Muscle layer of colon (tissue), 2 donors: ENCODE measurements around the gene GNE.
A peak's percentile ranks its signal among the peaks of the same experiment; 100 is the strongest.

ENCODE experiments used
- H3K27ac ChIP-seq: one replicate; pipeline ENCODE4 v1.7.0; 2013; ENCODE audit warnings: low read depth, mild to moderate bottlenecking, low read length, moderate library complexity
- H3K27me3 ChIP-seq, 2 donors: one replicate each; pipeline ENCODE4 v1.7.0; 2013; ENCODE audit warnings: low read length in 2 of 2, mild to moderate bottlenecking in 2 of 2; ENCODE audit not compliant: insufficient read depth in 2 of 2, control insufficient read depth in 1 of 2
- H3K36me3 ChIP-seq: one replicate; pipeline ENCODE4 v1.7.0; 2013; ENCODE audit warnings: mild to moderate bottlenecking, low read length; ENCODE audit not compliant: insufficient read depth
- H3K4me1 ChIP-seq: one replicate; pipeline ENCODE4 v1.7.0; 2013; ENCODE audit warnings: mild to moderate bottlenecking, low read length; ENCODE audit not compliant: insufficient read depth
- H3K4me3 ChIP-seq, 2 donors: one replicate each; pipeline ENCODE4 v1.7.0; 2013; ENCODE audit warnings: low read length in 2 of 2, low read depth in 1 of 2, mild to moderate bottlenecking in 1 of 2, moderate library complexity in 1 of 2
- H3K9ac ChIP-seq: one replicate; pipeline ENCODE4 v1.7.0; 2013; ENCODE audit warnings: low read length
- H3K9me3 ChIP-seq: one replicate; pipeline ENCODE4 v1.7.0; 2013; ENCODE audit warnings: mild to moderate bottlenecking, low read length
- donor health status: abdominal sarcoma.
- donor health status: Adenocarcinoma of cecum.

GNE gene

GRCh38 chr9:36165826-36166167 is 92.5 kb downstream of the GNE start:
- no peaks in the 10 kb centered on the region for H3K36me3 ChIP-seq
- no peaks in the 10 kb centered on the region for H3K9me3 ChIP-seq
- peaks cover 28% of the 10 kb centered on the region for H3K4me1 ChIP-seq
- no peaks in the 10 kb centered on the region for H3K27me3 ChIP-seq
- peak overlapping the region; percentile 73 for H3K27ac ChIP-seq
- H3K9ac ChIP-seq = no peak overlapping the region
- H3K4me3 ChIP-seq = peak overlapping the region; percentile 82 to 83

- no peak overlapping the region for H3K4me3 ChIP-seq
- peak overlapping the region; percentile 71 for H3K27ac ChIP-seq
- peaks cover 28% of the 10 kb centered on the region for H3K4me1 ChIP-seq
Measured at GRCh38 chr9:36164989-36165388, 93.3 kb downstream of the GNE start.

More at GRCh38 chr9:36164989-36165388, 93.3 kb downstream of the GNE start:
- Histone ChIP-seq H3K36me3 (no peaks in the 10 kb centered on the region), H3K9me3 (no peaks in the 10 kb centered on the region), H3K27me3 (no peaks in the 10 kb centered on the region), H3K9ac (no peak overlapping the region)
